Stimulated activated naive CD8-positive, alpha-beta T cell treated with anti-CD3 and anti-CD28 coated beads, Interleukin-15, Interleukin-2, amounts not matched to agents 100 ng/mL and 50 ng/mL, for 24 hours (primary cell): ENCODE data around the gene APOLD1.
"Not testable (repeated sequence)": the region's sequence is repeated elsewhere in the genome, so short reads cannot be mapped to it uniquely, and the experiment has no call there.

Source experiments
- H3K27ac Mint-ChIP-seq: one replicate; pipeline ENCODE4 v1.8.0; 2021; ENCODE audit warnings: mild to moderate bottlenecking, mixed read lengths
- H3K27me3 Mint-ChIP-seq: one replicate; pipeline ENCODE4 v1.8.0; 2021; ENCODE audit warnings: mixed read lengths
- H3K36me3 Mint-ChIP-seq: one replicate; pipeline ENCODE4 v1.8.0; 2021; ENCODE audit warnings: low read depth, mixed read lengths
- H3K4me1 Mint-ChIP-seq: one replicate; pipeline ENCODE4 v1.8.0; 2021; ENCODE audit warnings: low read depth, mixed read lengths
- H3K4me3 Mint-ChIP-seq: one replicate; pipeline ENCODE4 v1.8.0; 2021; ENCODE audit warnings: mild to moderate bottlenecking, mixed read lengths
- H3K9me3 Mint-ChIP-seq: one replicate; pipeline ENCODE4 v1.8.0; 2021; ENCODE audit warnings: mixed read lengths

The APOLD1 gene

DNA sequence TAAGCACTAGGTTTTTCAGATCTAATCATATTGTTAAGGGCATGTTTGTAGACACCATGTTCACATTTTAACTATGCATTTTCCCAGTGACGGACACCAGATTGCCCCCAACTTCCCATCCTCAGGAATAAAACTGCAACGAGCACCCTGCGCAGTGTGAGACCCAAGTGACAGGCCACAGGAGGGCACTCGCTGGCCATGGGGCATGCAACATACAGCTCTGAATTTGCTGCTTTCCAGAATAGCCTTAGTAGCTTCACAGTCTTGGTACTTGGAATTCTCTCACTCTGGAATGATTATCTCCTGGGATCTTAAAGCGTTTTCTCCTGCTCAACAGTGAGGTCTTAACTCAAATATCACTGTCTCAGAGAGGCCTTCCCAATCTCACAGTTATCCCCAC lies 26.7 kb downstream of the APOLD1 start:
- Mint-ChIP-seq H3K4me3 (no peak overlapping the region), H3K36me3 (peaks cover 36% of the 10 kb centered on the region)

GRCh38 chr12:12812618-12813119 lies 27.2 kb downstream of the APOLD1 start:
- Mint-ChIP-seq H3K27ac (peak overlapping the region; percentile 91), H3K4me3 (peak overlapping the region; percentile 98), H3K9me3 (no peaks in the 10 kb centered on the region), H3K36me3 (peaks cover 40% of the 10 kb centered on the region), H3K4me1 (peaks cover 66% of the 10 kb centered on the region), H3K27me3 (no peaks in the 10 kb centered on the region)

More for the DNA sequence above, 26.7 kb downstream of the APOLD1 start:
- H3K27ac Mint-ChIP-seq, result no peak overlapping the region
- H3K9me3 Mint-ChIP-seq, result no peaks in the 10 kb centered on the region
- peaks cover 66% of the 10 kb centered on the region for H3K4me1 Mint-ChIP-seq
- H3K27me3 Mint-ChIP-seq, result no peaks in the 10 kb centered on the region

DNA sequence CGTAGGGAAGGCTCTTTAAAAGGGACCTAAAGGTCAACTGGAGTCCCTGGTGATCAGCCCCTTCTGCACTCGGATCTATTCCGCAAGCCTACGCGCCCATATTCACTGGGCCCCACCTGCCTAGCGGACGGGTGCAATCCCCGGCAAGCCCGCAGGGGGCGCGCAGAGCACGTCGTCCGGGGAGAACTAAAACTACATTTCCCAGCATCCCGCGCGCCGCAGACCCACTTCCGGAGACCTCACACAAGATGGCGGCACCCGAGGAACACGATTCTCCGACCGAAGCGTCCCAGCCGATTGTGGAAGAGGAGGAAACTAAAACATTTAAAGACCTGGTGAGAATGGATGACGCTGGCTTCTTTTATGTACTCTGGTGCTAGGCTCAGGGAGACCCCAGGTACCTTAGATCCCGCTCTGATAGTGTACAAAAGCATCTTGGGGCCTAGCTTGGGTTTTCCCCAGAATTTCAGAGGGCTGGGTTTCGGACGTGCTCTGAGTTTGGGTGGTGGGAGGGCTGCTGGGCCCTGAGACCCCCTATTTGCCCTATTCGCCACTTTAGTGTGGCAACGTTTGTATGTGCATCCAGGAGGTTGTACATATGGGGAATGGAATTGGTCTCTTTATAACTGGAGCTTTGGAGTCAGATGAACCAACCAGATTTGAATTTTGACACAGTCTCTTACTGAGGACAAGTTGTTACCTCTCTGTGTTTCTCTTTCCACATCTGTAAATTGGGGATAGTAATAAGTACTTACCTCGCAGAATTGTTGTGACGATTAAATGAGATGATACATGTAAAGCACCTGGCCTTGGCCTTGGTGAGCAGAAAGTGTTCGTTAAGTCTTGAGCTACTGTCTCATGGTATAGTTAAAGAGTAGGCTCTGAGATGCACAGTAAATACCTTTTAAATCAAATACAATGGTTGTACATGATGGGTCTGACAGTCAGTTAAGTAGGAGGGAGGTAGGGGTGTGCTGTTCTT lies 28.0 kb downstream of the APOLD1 start, which contains the start of gene DDX47:
TSS of gene DDX47 (plus strand) at position 227 of the 982 bp plus-strand sequence. CDS start at position 249, 22 bp downstream.
- Mint-ChIP-seq H3K4me1 (peaks cover 65% of the 10 kb centered on the region), H3K9me3 (no peaks in the 10 kb centered on the region), H3K4me3 (peak within 1 kb of the TSS; percentile 98), H3K27ac (peak within 1 kb of the TSS; percentile 91), H3K27me3 (no peaks in the 10 kb centered on the region), H3K36me3 (peaks cover 48% of the 10 kb centered on the region)

- Mint-ChIP-seq H3K27ac (peak overlapping the region; percentile 12), H3K9me3 (no peaks in the 10 kb centered on the region), H3K27me3 (no peaks in the 10 kb centered on the region), H3K36me3 (peaks cover 88% of the 10 kb centered on the region), H3K4me3 (no peak overlapping the region), H3K4me1 (peaks cover 78% of the 10 kb centered on the region)
These were observed 32.2 kb downstream of the APOLD1 start for GRCh38 chr12:12817616-12818015.

GRCh38 chr12:12818701-12819100 lies 33.2 kb downstream of the APOLD1 start:
- peak overlapping the region; percentile 9 for H3K4me3 Mint-ChIP-seq
- H3K9me3 Mint-ChIP-seq, result no peaks in the 10 kb centered on the region
- H3K4me1 Mint-ChIP-seq, result peaks cover 68% of the 10 kb centered on the region
- peaks cover 95% of the 10 kb centered on the region for H3K36me3 Mint-ChIP-seq
- H3K27ac Mint-ChIP-seq, result peak overlapping the region; percentile 79
- no peaks in the 10 kb centered on the region for H3K27me3 Mint-ChIP-seq

DNA sequence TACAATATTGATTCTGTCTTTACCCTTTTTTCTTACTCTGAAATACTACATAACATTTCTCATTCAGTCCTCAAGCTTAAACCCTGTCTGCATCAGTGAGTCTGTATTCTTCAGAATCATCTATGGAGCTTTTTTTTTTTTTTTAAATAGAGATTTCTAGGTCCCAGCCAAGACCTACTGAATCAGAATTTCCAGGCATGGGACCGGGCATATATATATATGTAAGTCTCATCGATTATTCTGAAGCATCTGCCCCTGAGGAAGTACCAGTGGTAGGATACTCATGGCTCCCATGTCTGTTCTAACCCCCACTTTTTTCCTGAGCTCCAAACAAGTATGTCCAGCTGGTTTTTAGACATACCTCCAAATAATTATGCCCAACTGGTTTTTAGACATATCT lies 33.8 kb downstream of the APOLD1 start:
- Mint-ChIP-seq H3K27ac (peak overlapping the region; percentile 79), H3K4me3 (no peak overlapping the region)

DNA sequence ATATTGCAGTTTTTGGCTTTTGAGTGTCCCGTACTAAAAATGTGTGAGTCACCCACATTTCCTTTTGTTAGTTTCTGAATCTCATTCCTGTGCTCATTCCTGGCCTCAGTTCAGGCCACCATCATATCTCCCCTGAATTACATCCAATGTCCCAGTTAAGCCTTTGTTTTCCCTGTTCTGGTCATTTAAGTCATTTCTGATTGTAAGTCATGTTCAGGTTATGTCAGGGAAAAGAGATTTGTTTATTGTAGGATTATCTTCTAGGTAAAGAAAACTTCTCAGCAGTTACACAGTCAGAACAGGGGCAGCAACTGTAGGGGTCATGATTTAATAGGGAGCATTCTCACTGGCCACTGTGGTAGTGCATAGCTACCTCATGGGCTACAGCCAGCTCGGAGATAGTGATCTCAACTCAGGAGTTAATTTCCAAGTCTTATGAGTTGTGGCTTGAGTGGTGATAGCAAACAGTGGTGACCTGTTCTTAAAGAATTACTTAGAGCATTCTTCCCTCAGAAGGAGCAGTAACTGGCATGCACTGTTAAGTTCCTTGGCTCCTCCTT lies 34.4 kb downstream of the APOLD1 start:
- H3K36me3 Mint-ChIP-seq, result peaks cover 96% of the 10 kb centered on the region
- no peaks in the 10 kb centered on the region for H3K27me3 Mint-ChIP-seq
- H3K27ac Mint-ChIP-seq, result no peak overlapping the region
- peaks cover 57% of the 10 kb centered on the region for H3K4me1 Mint-ChIP-seq
- no peaks in the 10 kb centered on the region for H3K9me3 Mint-ChIP-seq
- no peak overlapping the region for H3K4me3 Mint-ChIP-seq

More for the DNA sequence above, 33.8 kb downstream of the APOLD1 start:
- no peaks in the 10 kb centered on the region for H3K9me3 Mint-ChIP-seq
- H3K4me1 Mint-ChIP-seq, result peaks cover 63% of the 10 kb centered on the region
- H3K27me3 Mint-ChIP-seq, result no peaks in the 10 kb centered on the region
- H3K36me3 Mint-ChIP-seq, result peaks cover 96% of the 10 kb centered on the region

DNA sequence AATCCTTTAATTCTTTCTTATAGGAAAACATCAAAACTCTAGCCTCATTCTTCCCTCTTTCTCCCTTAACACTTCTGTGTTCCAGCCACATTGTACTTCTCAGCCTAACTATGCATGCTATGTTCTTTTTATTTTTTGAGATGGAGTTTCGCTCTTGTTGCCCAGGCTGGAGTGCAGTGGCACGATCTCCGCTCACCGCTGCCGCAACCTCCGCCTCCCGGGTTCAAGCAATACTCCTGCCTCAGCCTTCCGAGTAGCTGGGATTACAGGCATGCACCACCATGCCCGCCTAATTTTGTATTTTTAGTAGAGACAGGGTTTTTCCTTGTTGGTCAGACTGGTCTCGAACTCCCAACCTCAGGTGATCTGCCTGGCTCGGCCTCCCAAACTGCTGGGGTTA lies 34.9 kb downstream of the APOLD1 start:
- H3K27me3 Mint-ChIP-seq, H3K27ac Mint-ChIP-seq, H3K4me3 Mint-ChIP-seq, H3K9me3 Mint-ChIP-seq: not testable (repeated sequence)
- peaks cover 54% of the 10 kb centered on the region for H3K4me1 Mint-ChIP-seq
- peaks cover 98% of the 10 kb centered on the region for H3K36me3 Mint-ChIP-seq

GRCh38 chr12:12821975-12822374 lies 36.5 kb downstream of the APOLD1 start:
- Mint-ChIP-seq H3K27me3 (no peaks in the 10 kb centered on the region), H3K27ac (no peak overlapping the region), H3K36me3 (peaks cover 98% of the 10 kb centered on the region), H3K4me3 (no peak overlapping the region), H3K4me1 (peaks cover 38% of the 10 kb centered on the region), H3K9me3 (no peaks in the 10 kb centered on the region)

GRCh38 chr12:12822886-12823285 lies 37.4 kb downstream of the APOLD1 start:
- Mint-ChIP-seq H3K4me1 (peaks cover 30% of the 10 kb centered on the region), H3K27ac (peak overlapping the region; percentile 13), H3K36me3 (peaks cover 99% of the 10 kb centered on the region), H3K27me3 (no peaks in the 10 kb centered on the region), H3K4me3 (no peak overlapping the region), H3K9me3 (no peaks in the 10 kb centered on the region)

DNA sequence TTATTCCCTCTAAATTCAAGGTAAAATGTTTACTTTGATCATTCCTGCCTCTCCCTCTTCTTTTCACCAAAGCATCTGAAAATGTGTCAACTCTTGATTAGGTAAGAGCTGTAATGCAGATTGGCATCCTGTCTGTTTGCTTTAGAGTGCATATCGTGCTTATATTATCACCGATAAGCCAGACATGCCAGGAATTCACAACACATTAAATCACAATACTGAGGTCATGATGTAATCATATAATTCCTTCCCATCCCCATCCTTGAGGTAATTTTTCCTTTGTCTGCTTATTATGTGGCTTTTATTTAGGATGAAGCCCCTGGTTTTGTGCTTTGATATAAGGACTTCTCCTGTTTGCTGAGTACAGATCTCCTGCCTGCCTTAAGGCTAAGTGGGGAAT lies 37.8 kb downstream of the APOLD1 start:
- Mint-ChIP-seq H3K4me1 (peaks cover 26% of the 10 kb centered on the region), H3K27ac (peak overlapping the region; percentile 13), H3K4me3 (no peak overlapping the region), H3K9me3 (no peaks in the 10 kb centered on the region), H3K36me3 (peaks cover 96% of the 10 kb centered on the region), H3K27me3 (no peaks in the 10 kb centered on the region)

DNA sequence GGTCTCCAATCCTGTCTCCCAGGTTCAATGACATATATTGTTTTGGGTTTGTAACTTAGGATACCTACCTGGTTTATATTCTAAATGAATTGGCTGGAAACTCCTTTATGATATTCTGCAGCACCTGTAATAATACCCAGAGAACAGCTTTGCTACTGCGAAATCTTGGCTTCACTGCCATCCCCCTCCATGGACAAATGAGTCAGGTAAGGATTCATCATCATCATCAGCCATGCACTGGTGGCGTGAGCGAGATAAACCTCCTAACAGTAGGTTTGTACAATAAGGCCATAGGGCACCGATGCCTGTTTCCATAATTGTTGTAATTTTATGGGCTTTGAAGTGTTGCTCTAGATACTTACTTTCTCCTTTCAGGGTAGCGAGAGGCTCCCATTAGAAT lies 38.4 kb downstream of the APOLD1 start:
- Mint-ChIP-seq H3K9me3 (no peaks in the 10 kb centered on the region), H3K27ac (no peak overlapping the region), H3K4me1 (peaks cover 20% of the 10 kb centered on the region), H3K27me3 (no peaks in the 10 kb centered on the region), H3K36me3 (peaks cover 96% of the 10 kb centered on the region), H3K4me3 (no peak overlapping the region)

DNA sequence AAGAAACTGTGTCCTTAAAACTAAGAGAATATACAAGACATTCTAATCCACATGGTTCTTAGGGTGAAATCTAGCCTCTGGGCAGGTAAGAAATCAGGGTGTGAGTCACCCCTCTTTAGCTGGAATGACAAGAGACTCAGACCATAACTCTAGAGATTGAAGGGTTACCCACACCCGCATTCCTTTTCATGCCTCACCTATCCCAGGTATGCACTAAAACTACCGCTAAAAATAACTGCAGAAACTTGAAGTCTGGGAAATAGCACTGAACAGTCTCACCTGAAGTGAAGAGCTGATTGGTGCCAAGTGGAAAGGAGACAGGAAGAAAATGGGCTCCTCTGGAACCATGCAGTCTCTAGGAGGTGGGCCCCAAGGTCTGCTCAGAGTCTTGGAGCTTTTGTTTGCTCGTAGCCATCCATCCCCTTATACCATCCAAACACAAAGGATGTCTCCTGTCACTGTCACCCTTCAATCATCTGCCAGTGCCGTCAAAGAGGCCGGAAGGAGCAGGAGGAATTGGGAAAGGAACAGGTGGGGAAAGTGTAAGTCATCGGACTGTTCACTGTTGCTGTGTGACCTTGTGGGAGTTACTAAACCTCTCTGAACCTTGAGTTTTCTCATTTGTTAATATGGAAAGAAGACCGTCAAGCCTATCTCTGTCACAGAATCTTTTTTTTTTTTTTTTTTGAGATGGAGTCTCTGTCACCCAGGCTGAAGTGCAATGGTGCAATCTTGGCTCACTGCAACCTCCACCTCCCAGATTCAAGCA lies 50.1 kb downstream of the APOLD1 start:
- H3K9me3 Mint-ChIP-seq, result no peaks in the 10 kb centered on the region
- no peak overlapping the region for H3K4me3 Mint-ChIP-seq
- H3K36me3 Mint-ChIP-seq, result peaks cover 49% of the 10 kb centered on the region
- peaks cover 25% of the 10 kb centered on the region for H3K4me1 Mint-ChIP-seq
- H3K27me3 Mint-ChIP-seq, result no peaks in the 10 kb centered on the region
- H3K27ac Mint-ChIP-seq, result no peak overlapping the region

DNA sequence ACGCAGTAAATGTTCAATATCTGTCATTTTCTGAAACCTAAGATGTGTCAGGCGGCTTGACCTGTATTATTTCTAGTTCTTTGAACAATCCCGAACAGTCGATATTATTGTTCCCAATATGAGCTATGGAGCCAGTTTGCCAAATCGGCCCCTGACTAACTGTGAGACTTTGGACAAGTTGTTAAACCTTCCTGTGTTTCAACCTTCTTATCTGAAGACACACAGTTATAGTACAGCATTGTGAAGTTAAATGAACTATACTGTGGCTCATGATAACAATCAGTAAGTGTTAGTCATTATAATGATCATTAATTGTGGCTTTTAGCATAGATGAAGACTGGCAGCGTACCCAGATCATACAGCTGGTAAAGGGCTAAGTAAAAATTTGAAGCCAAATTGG lies 51.1 kb downstream of the APOLD1 start:
- H3K4me1 Mint-ChIP-seq, result peaks cover 25% of the 10 kb centered on the region

More for the DNA sequence above, 51.1 kb downstream of the APOLD1 start:
- H3K27me3 Mint-ChIP-seq, result no peaks in the 10 kb centered on the region
- H3K36me3 Mint-ChIP-seq, result peaks cover 45% of the 10 kb centered on the region
- H3K27ac Mint-ChIP-seq, result no peak overlapping the region
- no peaks in the 10 kb centered on the region for H3K9me3 Mint-ChIP-seq
- no peak overlapping the region for H3K4me3 Mint-ChIP-seq
